Progenitor cell of endocrine pancreas (in vitro differentiated cells): ENCODE data around the gene MOSMO. TPM values are rescaled to one million over a fixed set of nuclear protein-coding genes. Genes with fewer than 3 reads are reported as not detected.

Experiments
- DNase-seq: peaks from one replicate; pipeline ENCODE4 v3.0.0; 2021; ENCODE audit warnings: low spot score; ENCODE audit not compliant: unreplicated experiment
- H3K27ac Mint-ChIP-seq: 2 replicates; pipeline ENCODE4 v1.8.0; 2021; ENCODE audit warnings: mild to moderate bottlenecking, moderate library complexity, mixed read lengths
- H3K27me3 Mint-ChIP-seq: 2 replicates; pipeline ENCODE4 v1.8.0; 2021; ENCODE audit warnings: mixed read lengths
- H3K36me3 Mint-ChIP-seq: 2 replicates; pipeline ENCODE4 v1.8.0; 2022; ENCODE audit warnings: mixed read lengths; ENCODE audit not compliant: insufficient read depth
- H3K4me1 Mint-ChIP-seq: 2 replicates; pipeline ENCODE4 v1.8.0; 2021; ENCODE audit warnings: low read depth, mixed read lengths
- H3K4me3 Mint-ChIP-seq: 2 replicates; pipeline ENCODE4 v1.8.0; 2021; ENCODE audit warnings: low read depth, mild to moderate bottlenecking, moderate library complexity, mixed read lengths
- H3K9me3 Mint-ChIP-seq: 2 replicates; pipeline ENCODE4 v1.8.0; 2021; ENCODE audit warnings: low read depth, mixed read lengths
- CTCF ChIP-seq: fragments of 200-600 bp; sonication (generic); IDR thresholded peaks from one replicate; pipeline ENCODE4 v1.5.0; 2021; ENCODE audit warnings: antibody characterized with exemption, mild to moderate bottlenecking; ENCODE audit not compliant: unreplicated experiment
- total RNA-seq: library from RNA; stranded (reverse); gene quantifications from 2 replicates; pipeline ENCODE4 v1.2.1, GENCODE V29; 2021

Gene MOSMO
- total RNA-seq, 1 donor from 2014 or later, result 15.7 TPM

GRCh38 chr16:22054847-22055590 is 47.1 kb downstream of the MOSMO start:
- no peak for TF ChIP-seq CTCF

GRCh38 chr16:22055881-22056280 is 48.0 kb downstream of the MOSMO start:
- Mint-ChIP-seq H3K4me1 (no peaks in the 10 kb centered on the region), H3K27ac (no peak overlapping the region), H3K36me3 (peaks cover 3% of the 10 kb centered on the region), H3K9me3 (no peaks in the 10 kb centered on the region), H3K27me3 (no peaks in the 10 kb centered on the region), H3K4me3 (no peak overlapping the region)
- no peak for DNase-seq
- TF ChIP-seq CTCF, result peak; percentile 36

More at GRCh38 chr16:22054847-22055590, 47.1 kb downstream of the MOSMO start:
- DNase-seq, result no peak
- no peaks in the 10 kb centered on the region for H3K27me3 Mint-ChIP-seq
- no peak overlapping the region for H3K4me3 Mint-ChIP-seq
- no peaks in the 10 kb centered on the region for H3K4me1 Mint-ChIP-seq
- no peak overlapping the region for H3K27ac Mint-ChIP-seq
- peaks cover 3% of the 10 kb centered on the region for H3K36me3 Mint-ChIP-seq
- H3K9me3 Mint-ChIP-seq, result no peaks in the 10 kb centered on the region

- Mint-ChIP-seq H3K9me3 (peaks cover 6% of the 10 kb centered on the region), H3K36me3 (peaks cover 5% of the 10 kb centered on the region), H3K27ac (peak overlapping the region; percentile 50), H3K4me1 (peaks cover 11% of the 10 kb centered on the region), H3K4me3 (no peak overlapping the region), H3K27me3 (no peaks in the 10 kb centered on the region)
- no peak for DNase-seq
- TF ChIP-seq CTCF, result no peak
Measured at GRCh38 chr16:22063888-22064467, 56.1 kb downstream of the MOSMO start.

DNA sequence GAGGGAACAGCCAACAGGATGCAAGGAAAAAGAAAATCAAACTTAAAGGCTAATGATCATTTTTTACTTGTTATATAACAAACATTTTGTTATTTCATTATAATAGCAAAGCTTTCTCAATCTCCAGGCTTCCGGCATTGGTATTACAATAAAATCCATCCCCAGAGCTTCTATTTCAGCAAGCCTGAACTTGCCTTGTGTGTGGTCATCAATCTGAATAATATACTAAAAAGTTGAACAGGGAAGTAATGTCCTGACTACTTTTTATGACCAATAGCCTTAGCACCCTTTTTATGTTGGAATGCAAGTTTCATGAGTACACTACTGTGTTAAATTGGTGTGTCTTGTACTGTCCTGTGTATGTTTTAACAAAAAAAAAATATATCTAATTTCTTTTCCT is 57.3 kb downstream of the MOSMO start:
- no peak for DNase-seq
- no peak for TF ChIP-seq CTCF
- no peak overlapping the region for H3K27ac Mint-ChIP-seq
- no peak overlapping the region for H3K4me3 Mint-ChIP-seq
- no peaks in the 10 kb centered on the region for H3K27me3 Mint-ChIP-seq
- H3K36me3 Mint-ChIP-seq, result peaks cover 5% of the 10 kb centered on the region
- H3K9me3 Mint-ChIP-seq, result peaks cover 6% of the 10 kb centered on the region
- H3K4me1 Mint-ChIP-seq, result peaks cover 11% of the 10 kb centered on the region

DNA sequence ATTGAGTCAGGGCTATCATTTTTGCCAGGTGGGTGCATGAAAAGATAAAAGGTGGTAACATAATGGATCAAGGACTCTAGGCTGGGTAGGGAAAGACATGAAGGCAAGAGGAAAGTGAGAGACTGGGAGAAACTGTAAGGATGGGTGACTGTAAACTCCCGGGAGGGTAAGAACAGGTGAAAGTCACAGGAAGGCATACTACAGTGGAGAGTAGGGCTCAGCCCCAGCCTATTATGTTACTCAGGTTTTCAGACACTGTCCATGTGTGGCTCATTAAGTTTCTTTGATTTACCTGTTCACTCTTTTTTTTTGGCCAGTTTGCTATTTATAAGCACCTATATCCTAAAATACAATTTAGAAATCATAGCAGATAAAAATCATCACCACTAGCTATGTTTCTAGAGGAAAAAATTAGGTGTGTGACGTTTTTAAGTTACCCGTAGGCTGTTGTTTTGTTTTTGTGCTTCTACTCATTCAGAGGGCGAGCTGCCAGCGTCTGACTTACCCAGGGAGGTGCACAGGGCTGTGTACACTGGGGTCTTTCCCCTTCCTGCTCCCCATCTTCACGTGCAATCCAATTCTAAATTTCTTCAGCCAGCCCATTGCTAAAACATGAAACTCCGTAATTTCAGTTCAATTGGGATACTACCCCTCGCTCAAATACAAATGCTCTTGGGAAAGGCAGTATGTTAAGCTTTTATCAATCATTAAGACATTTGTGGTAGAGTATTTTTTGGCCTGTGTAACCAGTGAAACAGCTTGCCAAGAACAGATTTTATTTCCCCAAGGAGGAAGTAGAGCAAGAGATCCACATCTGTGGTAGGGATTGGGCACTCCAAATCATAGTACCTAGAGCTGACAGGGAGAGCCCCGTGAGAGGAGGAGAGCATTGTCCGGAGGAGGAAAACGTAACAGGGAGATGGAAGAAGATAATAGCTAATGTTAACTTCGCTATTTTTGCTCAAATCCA is 62.7 kb downstream of the MOSMO start:
- DNase-seq, result no peak
- H3K36me3 Mint-ChIP-seq, result peaks cover 5% of the 10 kb centered on the region
- TF ChIP-seq CTCF, result no peak
- peaks cover 6% of the 10 kb centered on the region for H3K9me3 Mint-ChIP-seq
- no peak overlapping the region for H3K4me3 Mint-ChIP-seq
- H3K27ac Mint-ChIP-seq, result no peak overlapping the region
- peaks cover 3% of the 10 kb centered on the region for H3K4me1 Mint-ChIP-seq
- no peaks in the 10 kb centered on the region for H3K27me3 Mint-ChIP-seq
